GM06990 (cell line): ENCODE data around the gene REX1BD.

Experiments used
- DNase-seq: peaks from one replicate; pipeline ENCODE4 v3.0.0-alpha.2; 2011; ENCODE audit not compliant: insufficient read length; ENCODE audit errors: extremely low read depth
- H3K27me3 ChIP-seq: replicated peaks from 2 replicates; pipeline ENCODE4 v1.6.0; 2011; ENCODE audit warnings: low read length; ENCODE audit not compliant: control insufficient read depth, insufficient read depth
- H3K36me3 ChIP-seq: 2 replicates; pipeline ENCODE4 v1.5.1; 2011; ENCODE audit warnings: low read length; ENCODE audit not compliant: control insufficient read depth, insufficient read depth
- H3K4me3 ChIP-seq: replicated peaks from 2 replicates; pipeline ENCODE4 v1.5.1; 2011; ENCODE audit warnings: low read depth, mild to moderate bottlenecking, control low read depth, low read length
- CTCF ChIP-seq: IDR thresholded peaks from 2 replicates; pipeline ENCODE4 v1.5.1; 2011; ENCODE audit warnings: low read length, control low read depth, mild to moderate bottlenecking, inconsistent platforms; ENCODE audit not compliant: insufficient read depth, poor library complexity, severe bottlenecking

The REX1BD gene

GRCh38 chr19:18636183-18636968 is 47.8 kb downstream of the REX1BD start:
- DNase-seq, result peak; percentile 91
- peak overlapping the region; percentile 98 for H3K4me3 ChIP-seq
- no peak for TF ChIP-seq CTCF
- no peaks in the 10 kb centered on the region for H3K36me3 ChIP-seq
- H3K27me3 ChIP-seq, result no peaks in the 10 kb centered on the region

GRCh38 chr19:18636969-18637629 is 48.5 kb downstream of the REX1BD start, which contains the start of gene KLHL26:
Gene KLHL26 (plus strand): TSS chr19:18637028. CDS start chr19:18637055, 27 bp downstream.
- Histone ChIP-seq H3K4me3 (peak within 1 kb of the TSS; percentile 98), H3K27me3 (no peaks in the 10 kb centered on the region), H3K36me3 (no peaks in the 10 kb centered on the region)
- no peak for TF ChIP-seq CTCF
- DNase-seq, result no peak

- Histone ChIP-seq H3K36me3 (no peaks in the 10 kb centered on the region), H3K4me3 (peak overlapping the region; percentile 98), H3K27me3 (no peaks in the 10 kb centered on the region)
- no peak for DNase-seq
- TF ChIP-seq CTCF, result no peak
Measured at GRCh38 chr19:18637673-18638630, 49.4 kb downstream of the REX1BD start.

- no peak for TF ChIP-seq CTCF
- Histone ChIP-seq H3K36me3 (no peaks in the 10 kb centered on the region), H3K27me3 (no peaks in the 10 kb centered on the region), H3K4me3 (no peak overlapping the region)
- no peak for DNase-seq
Measured at GRCh38 chr19:18639706-18640243, 51.2 kb downstream of the REX1BD start.
